Cardiac fibroblast (primary cell): ENCODE data around the gene HDAC4.
A peak's percentile ranks its signal among the peaks of the same experiment; 100 is the strongest.

Experiments used
- DNase-seq, 2 donors: peaks; one replicate each; pipeline versions ENCODE4 v3.0.0 to v3.0.0-alpha.2; 2010; ENCODE audit warnings: low read depth in 2 of 2
- H3K4me3 ChIP-seq, 2 donors: replicated peaks in 1 of 2; 1 replicate in 1 of 2; 2 replicates in 1 of 2; pipeline ENCODE4 v1.5.1; 2011; ENCODE audit warnings: low read depth in 2 of 2, low read length in 2 of 2, mild to moderate bottlenecking in 2 of 2, moderate library complexity in 1 of 2
- TF ChIP-seq, protein P1 (sequence below): IDR thresholded peaks from one replicate; pipeline ENCODE4 v1.5.1; 2011; ENCODE audit warnings: low read depth, mild to moderate bottlenecking, low read length, inconsistent platforms

Gene HDAC4

DNA sequence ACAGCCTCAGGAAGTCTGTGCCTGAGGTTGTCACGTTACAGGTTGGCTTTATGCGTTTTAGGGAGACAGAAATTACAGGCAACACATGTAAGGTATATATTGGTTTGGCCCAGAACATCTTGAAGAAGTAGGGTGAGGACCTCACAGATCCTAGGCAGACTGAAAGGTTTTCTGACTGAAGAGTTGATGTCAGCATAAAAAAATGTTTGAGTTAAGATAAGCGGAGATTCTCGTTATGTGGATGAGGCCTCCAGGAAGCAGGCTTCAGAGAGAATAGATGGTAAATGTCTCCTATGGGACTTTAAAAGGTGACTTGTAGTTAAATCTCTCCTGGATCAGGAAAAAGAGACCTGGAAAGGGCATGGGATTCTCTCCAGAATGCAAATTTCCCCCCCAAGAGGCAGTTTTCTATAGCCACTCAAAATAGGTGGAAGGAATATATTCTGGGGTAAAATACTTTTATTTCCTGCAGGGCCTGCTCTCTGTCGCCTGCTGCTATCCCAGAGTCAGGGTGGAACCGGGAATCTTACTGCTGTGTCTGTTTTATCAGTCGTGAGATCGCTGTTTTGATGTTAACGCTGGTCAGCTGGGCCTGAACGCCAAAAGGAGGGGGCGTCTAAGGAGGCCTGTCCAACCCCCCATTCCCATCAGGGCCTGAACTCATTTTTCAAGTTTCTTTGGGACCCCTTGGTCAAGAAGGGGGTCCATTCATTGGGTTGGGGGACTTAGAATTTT, 171.1 kb downstream of the HDAC4 start:
- TF ChIP-seq, protein P1, sequence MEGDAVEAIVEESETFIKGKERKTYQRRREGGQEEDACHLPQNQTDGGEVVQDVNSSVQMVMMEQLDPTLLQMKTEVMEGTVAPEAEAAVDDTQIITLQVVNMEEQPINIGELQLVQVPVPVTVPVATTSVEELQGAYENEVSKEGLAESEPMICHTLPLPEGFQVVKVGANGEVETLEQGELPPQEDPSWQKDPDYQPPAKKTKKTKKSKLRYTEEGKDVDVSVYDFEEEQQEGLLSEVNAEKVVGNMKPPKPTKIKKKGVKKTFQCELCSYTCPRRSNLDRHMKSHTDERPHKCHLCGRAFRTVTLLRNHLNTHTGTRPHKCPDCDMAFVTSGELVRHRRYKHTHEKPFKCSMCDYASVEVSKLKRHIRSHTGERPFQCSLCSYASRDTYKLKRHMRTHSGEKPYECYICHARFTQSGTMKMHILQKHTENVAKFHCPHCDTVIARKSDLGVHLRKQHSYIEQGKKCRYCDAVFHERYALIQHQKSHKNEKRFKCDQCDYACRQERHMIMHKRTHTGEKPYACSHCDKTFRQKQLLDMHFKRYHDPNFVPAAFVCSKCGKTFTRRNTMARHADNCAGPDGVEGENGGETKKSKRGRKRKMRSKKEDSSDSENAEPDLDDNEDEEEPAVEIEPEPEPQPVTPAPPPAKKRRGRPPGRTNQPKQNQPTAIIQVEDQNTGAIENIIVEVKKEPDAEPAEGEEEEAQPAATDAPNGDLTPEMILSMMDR, result no peak
- DNase-seq, result no peak
- H3K4me3 ChIP-seq, result no peak overlapping the region

DNA sequence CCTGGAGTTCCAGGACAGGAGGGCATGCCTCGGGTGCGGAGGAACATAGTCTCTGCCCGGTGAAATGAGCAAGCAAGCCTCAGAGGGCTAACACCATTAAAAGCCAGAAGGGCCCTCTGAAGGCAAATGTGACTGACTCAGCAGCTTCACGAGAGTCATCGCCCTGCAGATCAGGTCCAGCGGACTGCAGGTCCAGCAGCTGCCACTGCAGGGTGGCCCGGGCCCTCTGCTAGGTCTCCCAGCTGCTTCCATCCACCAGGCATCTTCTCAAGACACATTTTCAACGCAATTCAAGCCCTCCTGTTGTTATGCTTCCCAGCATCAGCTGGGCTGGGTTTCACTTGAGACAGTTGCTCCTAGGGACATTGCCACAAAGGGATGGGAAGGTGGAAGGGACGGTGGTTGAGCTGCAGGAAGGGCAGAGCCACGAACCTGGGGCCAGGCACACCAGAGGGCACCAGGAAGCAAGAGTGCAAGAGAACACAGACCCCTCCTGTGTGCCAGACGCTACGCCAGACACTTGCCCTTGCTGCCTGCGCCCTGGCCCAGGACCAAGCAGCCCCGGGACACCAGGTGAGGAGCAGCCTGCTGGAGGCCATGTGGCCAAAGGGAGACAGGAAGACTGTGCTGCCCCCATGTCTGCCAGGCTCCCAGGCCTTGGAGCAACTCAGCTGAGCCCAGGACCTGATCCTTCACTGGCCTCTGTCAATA, 173.0 kb downstream of the HDAC4 start:
- TF ChIP-seq, protein P1, result no peak
- no peak overlapping the region for H3K4me3 ChIP-seq
- peak in 1 of 2 donors; percentile 34 for DNase-seq

- no peak overlapping the region for H3K4me3 ChIP-seq
- no peak for DNase-seq
- TF ChIP-seq, protein P1, result no peak
Measured at GRCh38 chr2:239226677-239227581, 173.9 kb downstream of the HDAC4 start.

GRCh38 chr2:239225871-239226561, 174.8 kb downstream of the HDAC4 start:
- TF ChIP-seq, protein P1, result no peak
- DNase-seq, result peak; percentile 71 to 88
- H3K4me3 ChIP-seq, result no peak overlapping the region

DNA sequence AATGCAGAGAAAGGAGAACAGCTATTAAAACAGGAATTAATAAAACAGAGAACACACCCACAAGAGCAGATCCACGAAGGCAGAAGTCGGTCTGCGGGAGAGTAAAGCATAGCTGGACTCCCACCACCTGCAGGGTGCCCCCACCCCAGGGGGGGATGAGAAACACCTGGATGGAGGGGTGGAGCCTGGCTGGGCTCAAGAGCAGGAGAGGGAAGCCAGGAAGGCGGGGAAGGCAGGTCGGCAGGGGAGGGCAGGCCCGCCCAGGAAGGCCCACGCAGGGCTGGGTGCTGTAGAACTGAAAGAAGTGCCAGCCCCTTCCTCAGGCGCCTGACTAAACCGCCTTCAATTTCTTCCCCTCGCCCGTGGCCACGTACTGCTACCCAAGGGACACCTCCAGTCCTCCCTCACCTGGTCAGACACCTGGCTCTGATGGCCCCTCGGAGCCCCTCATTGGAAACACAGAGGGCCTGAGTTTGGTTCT, 175.4 kb downstream of the HDAC4 start:
- no peak overlapping the region for H3K4me3 ChIP-seq
- no peak for DNase-seq
- TF ChIP-seq, protein P1, result no peak

DNA sequence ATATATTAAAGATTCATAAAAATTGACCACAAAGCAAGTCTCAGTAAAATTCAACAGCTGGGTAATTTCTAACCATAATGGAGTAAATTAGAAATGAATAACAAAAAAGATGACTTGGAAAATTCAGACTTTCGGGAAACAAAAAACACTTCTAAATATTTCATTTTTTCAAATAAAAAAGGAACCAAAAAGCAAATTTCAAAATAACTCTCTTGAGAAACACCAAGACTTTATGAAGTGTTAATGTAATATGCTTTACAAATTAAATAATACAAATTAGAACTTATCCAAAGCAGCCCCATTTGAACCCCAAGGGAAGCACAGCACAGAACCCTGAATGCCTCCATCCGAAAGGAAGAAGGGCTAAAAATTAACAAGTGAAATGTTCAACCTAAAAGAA, 175.9 kb downstream of the HDAC4 start:
- TF ChIP-seq, protein P1, result no peak
- no peak overlapping the region for H3K4me3 ChIP-seq
- no peak for DNase-seq
